Fibroblast of pulmonary artery (primary cell): ENCODE results near the gene INPP4B.

Experiments
- DNase-seq: peaks from one replicate; pipeline ENCODE4 v3.0.0-alpha.2; 2010; ENCODE audit warnings: low read depth
- H3K4me3 ChIP-seq: replicated peaks from 2 replicates; pipeline ENCODE4 v1.5.1; 2011; ENCODE audit warnings: low read depth, mild to moderate bottlenecking, control low read depth, low read length, moderate library complexity
- TF ChIP-seq, protein P1 (sequence below): IDR thresholded peaks from 2 replicates; pipeline ENCODE4 v1.5.1; 2011; ENCODE audit warnings: mild to moderate bottlenecking, control low read depth, low read length, inconsistent platforms; ENCODE audit errors: missing control alignments

INPP4B gene

DNA sequence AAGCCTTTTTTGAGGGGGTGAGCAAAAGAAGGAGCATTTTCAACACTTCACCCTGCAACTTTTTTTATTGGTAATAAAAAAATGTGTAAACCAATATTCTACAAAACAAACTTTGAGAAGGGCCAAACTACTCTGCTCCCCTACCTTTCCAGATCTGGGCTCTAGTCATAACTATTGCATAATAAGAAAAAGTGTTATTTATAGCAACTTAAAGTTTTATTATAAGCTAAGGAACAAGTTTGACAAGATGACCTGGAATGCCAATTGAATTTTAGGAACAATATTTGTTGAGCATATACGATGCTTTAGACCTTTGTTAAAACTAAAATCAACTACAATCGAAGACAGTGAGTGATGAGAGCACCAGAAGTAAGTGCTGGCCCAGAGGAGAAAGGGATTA, 800.1 kb downstream of the INPP4B start:
- DNase-seq: no peak
- H3K4me3 ChIP-seq: no peak overlapping the region
- TF ChIP-seq, protein P1, sequence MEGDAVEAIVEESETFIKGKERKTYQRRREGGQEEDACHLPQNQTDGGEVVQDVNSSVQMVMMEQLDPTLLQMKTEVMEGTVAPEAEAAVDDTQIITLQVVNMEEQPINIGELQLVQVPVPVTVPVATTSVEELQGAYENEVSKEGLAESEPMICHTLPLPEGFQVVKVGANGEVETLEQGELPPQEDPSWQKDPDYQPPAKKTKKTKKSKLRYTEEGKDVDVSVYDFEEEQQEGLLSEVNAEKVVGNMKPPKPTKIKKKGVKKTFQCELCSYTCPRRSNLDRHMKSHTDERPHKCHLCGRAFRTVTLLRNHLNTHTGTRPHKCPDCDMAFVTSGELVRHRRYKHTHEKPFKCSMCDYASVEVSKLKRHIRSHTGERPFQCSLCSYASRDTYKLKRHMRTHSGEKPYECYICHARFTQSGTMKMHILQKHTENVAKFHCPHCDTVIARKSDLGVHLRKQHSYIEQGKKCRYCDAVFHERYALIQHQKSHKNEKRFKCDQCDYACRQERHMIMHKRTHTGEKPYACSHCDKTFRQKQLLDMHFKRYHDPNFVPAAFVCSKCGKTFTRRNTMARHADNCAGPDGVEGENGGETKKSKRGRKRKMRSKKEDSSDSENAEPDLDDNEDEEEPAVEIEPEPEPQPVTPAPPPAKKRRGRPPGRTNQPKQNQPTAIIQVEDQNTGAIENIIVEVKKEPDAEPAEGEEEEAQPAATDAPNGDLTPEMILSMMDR: no peak

DNA sequence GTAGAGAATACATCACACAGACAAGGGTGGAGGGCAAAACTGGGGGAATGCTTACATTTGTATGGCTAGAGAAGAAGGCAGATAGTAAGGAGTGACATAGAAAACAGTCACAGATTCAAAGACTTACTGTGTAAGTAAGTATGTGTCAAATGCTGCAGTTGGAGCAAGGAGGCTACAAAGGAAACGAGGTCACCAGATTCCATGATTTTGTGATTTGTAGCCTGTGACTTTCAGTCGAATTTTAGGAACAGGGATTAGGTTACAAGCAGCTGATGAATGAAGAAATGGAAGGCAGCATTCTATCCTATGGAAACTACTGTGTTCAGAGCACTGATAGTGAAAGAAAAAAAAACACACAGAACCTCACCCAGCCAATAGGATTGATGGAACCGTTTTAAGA, 801.8 kb downstream of the INPP4B start:
- peak; percentile 20 for DNase-seq
- H3K4me3 ChIP-seq: no peak overlapping the region

DNA sequence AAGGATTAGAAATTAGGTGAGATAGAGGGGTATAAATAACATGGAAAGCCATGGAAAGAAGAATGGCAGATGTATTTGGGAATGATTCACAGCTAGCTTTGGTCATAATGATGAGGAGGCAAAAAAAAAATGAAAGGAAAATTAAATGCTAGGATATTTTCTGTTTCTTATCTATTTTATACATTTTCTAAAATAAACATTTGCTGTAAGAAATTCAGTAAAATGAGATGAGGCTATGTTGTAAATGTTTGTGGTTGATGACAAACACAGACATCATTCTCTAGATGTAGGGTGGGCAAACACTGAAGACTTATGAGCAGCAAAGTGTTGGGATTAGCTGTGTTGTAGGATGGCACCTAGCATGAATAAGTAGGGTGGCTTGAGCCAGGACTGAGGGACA, 802.6 kb downstream of the INPP4B start:
- TF ChIP-seq, protein P1: no peak
- peak; percentile 9 for DNase-seq

More for the DNA sequence above, 801.8 kb downstream of the INPP4B start:
- TF ChIP-seq, protein P1: no peak

DNA sequence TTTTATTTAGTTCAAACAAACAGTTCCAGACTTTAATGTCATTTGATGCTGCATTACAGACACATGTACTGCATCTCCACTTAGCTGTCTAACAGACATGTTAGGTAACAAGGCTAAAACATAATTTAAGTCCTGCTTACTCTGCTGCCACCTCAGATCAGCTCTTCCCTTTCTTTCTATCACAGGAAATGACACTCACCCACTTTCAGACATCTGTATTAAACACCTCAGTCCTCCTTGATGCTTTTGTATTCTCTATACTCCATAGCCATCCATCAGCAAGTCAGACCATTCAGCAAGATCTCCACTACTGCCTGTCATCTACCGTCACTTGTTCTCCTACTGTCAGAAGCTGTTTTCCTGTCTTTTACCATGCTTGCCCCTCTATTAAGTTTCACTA, 804.3 kb downstream of the INPP4B start:
- H3K4me3 ChIP-seq: no peak overlapping the region
- DNase-seq: no peak
- TF ChIP-seq, protein P1: no peak

More for the DNA sequence above, 802.6 kb downstream of the INPP4B start:
- H3K4me3 ChIP-seq: no peak overlapping the region

DNA sequence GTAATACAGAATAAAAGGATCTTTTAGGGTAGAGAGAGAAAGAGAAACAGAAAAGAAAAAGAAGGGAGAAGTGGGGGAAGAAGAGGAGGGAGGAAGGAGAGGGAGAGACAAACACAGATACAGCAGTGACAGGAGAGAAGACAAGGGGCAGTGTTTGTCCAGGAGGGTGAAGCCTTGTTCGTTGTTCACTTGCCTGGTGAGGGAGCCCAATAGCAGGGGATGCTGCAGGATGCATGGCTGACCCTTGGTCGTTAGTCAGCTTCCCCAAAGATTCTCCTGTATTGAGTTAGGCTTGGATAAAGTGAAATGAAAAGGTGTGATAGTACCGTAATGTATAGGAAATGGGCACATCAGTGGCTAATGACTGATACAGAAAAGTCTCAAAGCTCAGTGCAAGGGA, 806.1 kb downstream of the INPP4B start:
- H3K4me3 ChIP-seq: no peak overlapping the region
- no peak for DNase-seq
- TF ChIP-seq, protein P1: no peak

DNA sequence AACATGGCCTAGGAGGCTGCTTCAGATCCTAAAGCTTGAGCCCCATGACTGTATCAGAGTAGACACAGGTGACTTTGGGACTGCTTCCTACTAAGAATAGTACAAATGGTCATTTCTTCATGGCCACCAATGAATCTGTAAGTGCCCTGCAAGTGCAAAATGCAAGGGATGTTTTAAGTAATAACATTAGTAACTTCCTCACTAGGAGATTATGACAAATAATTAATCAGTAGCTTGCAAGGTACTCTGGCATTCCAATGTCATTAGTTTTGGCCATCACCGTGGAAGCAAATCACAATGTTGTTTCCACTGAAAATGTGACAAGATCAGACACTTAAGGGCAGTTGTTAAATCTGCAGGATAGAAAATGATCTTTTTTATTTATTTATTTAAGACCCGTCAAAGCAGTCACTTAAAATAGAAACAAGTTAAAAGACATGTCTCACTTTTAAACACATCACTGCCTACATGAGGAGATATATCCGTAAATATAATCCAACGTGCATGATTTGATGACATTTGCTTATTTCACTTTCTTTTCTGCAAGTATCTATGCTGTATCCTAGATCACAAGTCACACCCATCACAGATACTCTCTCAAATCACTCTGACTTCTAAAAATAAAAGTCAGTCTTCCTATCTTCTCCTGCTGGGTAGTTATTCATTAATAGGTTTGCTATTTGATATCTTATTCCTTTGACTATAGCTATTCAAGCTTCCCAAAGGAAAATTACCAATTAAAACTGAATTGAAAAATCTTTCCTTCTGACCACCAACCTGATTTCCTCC, 809.1 kb downstream of the INPP4B start:
- DNase-seq: no peak
- TF ChIP-seq, protein P1: no peak
- no peak overlapping the region for H3K4me3 ChIP-seq

DNA sequence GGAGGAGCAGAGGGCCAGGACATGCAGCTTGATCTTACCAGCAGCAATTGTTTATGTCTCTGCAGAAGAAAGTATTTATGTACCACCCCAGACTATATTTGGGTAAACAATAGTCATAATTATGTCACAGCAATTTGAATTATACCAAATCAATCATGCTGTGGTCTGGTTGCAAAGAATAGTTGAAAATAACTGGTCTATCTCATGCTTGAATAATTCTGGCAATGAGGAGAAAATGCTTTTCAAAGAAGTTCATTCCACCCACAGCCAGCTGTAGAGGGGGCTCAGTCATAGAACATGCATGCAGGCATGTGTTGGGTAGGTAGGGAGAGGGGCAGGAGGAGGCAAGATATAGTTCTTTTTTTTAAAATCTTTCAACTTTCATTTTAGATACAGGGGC, 810.5 kb downstream of the INPP4B start:
- no peak for DNase-seq
- no peak overlapping the region for H3K4me3 ChIP-seq
- TF ChIP-seq, protein P1: no peak
